Upper lobe of left lung (tissue), 4 donors: Measurements from ENCODE around the gene ARHGEF38.

ENCODE experiments used
- CTCF ChIP-seq, 6 experiments: fragments of 450-650 bp in 4 of 6; fragments of 200-600 bp in 2 of 6; sonication (generic) in 2 of 6; IDR thresholded peaks; one replicate each; pipeline ENCODE4 v1.5.1; 2016 to 2019; ENCODE audit warnings: antibody characterized with exemption in 6 of 6
- EP300 ChIP-seq, 4 donors: sonication (generic); formaldehyde crosslinking; IDR thresholded peaks; one replicate each; pipeline ENCODE4 v1.5.1; 2017; ENCODE audit warnings: antibody characterized with exemption in 4 of 4, control low read depth in 2 of 4

- TF ChIP-seq EP300 (IDR thresholded peaks at IDR 0.05) (no peak), CTCF (IDR thresholded peaks at IDR 0.05) (no peak)
Observed at GRCh38 chr4:105543881-105544280, 8.5 kb upstream of the ARHGEF38 start.
